Activated CD8-positive, alpha-beta memory T cell treated with anti-CD3 and anti-CD28 coated beads for 48 hours (primary cell): ENCODE measurements around the gene SIN3A.
A peak's percentile ranks its signal among the peaks of the same experiment; 100 is the strongest.
"Not testable (repeated sequence)": the region's sequence is repeated elsewhere in the genome, so short reads cannot be mapped to it uniquely, and the experiment has no call there.

Source experiments
- DNase-seq, 3 experiments: peaks; one replicate each; pipeline ENCODE4 v3.0.0-alpha.2; 2020; ENCODE audit warnings: low read depth in 2 of 3, low spot score in 2 of 3

The SIN3A gene

GRCh38 chr15:75451674-75452363 is at the start of gene SIN3A:
SIN3A (minus strand) TSS chr15:75451690; CDS start chr15:75430375, 21,315 bp downstream.
- DNase-seq: peak; percentile 97 to 98 (median 97)

GRCh38 chr15:75493732-75494131 is 42.2 kb upstream of the SIN3A start:
- DNase-seq: no peak

- no peak for DNase-seq
These were observed 32.5 kb upstream of the SIN3A start for GRCh38 chr15:75483961-75484360.

GRCh38 chr15:75483556-75483955 is 32.1 kb upstream of the SIN3A start:
- DNase-seq: not testable (repeated sequence)

GRCh38 chr15:75483106-75483505 is 31.6 kb upstream of the SIN3A start:
- DNase-seq: no peak

- not testable (repeated sequence) for DNase-seq
These were observed 29.0 kb upstream of the SIN3A start for GRCh38 chr15:75480463-75480862.

GRCh38 chr15:75479670-75480069 is 28.2 kb upstream of the SIN3A start:
- no peak for DNase-seq

GRCh38 chr15:75477094-75477493 is 25.6 kb upstream of the SIN3A start:
- not testable (repeated sequence) for DNase-seq

- DNase-seq: no peak
These were observed 17.6 kb upstream of the SIN3A start for GRCh38 chr15:75468913-75469598.

- no peak for DNase-seq
These were observed 9.2 kb upstream of the SIN3A start for GRCh38 chr15:75460646-75461045.

- DNase-seq: no peak
These were observed 8.1 kb upstream of the SIN3A start for GRCh38 chr15:75459581-75459980.

GRCh38 chr15:75456710-75457109 is 5.2 kb upstream of the SIN3A start:
- no peak for DNase-seq

GRCh38 chr15:75455982-75456531 is 4.6 kb upstream of the SIN3A start:
- DNase-seq: peak in 1 of 3 experiments; percentile 36

GRCh38 chr15:75455424-75455981 is 4.0 kb upstream of the SIN3A start:
- DNase-seq: peak; percentile 64 to 70 (median 67)

GRCh38 chr15:75454471-75455378 is 3.2 kb upstream of the SIN3A start:
- peak; percentile 59 to 67 (median 62) for DNase-seq

GRCh38 chr15:75453703-75454470 is 2.4 kb upstream of the SIN3A start:
- peak; percentile 67 to 89 (median 82) for DNase-seq

GRCh38 chr15:75452865-75453702 is 1.6 kb upstream of the SIN3A start:
- DNase-seq: peak; percentile 45 to 60 (median 52)

GRCh38 chr15:75452364-75452864 is 924 bp upstream of the SIN3A start:
- DNase-seq: peak; percentile 35 to 55 (median 44)

GRCh38 chr15:75451202-75451673 is 252 bp downstream of the SIN3A start:
- DNase-seq: no peak
